Caco-2 (cell line): Measurements from ENCODE around the gene TIMM13. TPM values are rescaled to one million over a fixed set of nuclear protein-coding genes. Genes with fewer than 3 reads are reported as not detected.
"Not testable (repeated sequence)": the region's sequence is repeated elsewhere in the genome, so short reads cannot be mapped to it uniquely, and the experiment has no call there.

Source experiments
- BruUV-seq: library from RNA; stranded (reverse); fragments of 400-500 nt; replicated peaks from 2 replicates; lab custom pipeline; 2021; lab: Mats Ljungman, UMichigan
- CTCF ChIA-PET: fragments of 300-600 bp; sonication (Branson Sonifier 250); formaldehyde crosslinking; loops from one replicate; lab custom pipeline; 2022; ENCODE audit warnings: antibody characterized with exemption; lab: Charles Lee
- POLR2A ChIA-PET: fragments of 300-600 bp; sonication (Branson Sonifier 250); formaldehyde crosslinking; loops from one replicate; lab custom pipeline; 2022; ENCODE audit warnings: antibody characterized with exemption; lab: Charles Lee
- DNase-seq, 2 experiments: peaks; one replicate each; pipeline versions ENCODE4 v3.0.0 to v3.0.0-alpha.2; 2020 to 2022
- H3K27me3 ChIP-seq: replicated peaks from 2 replicates; pipeline ENCODE4 v1.6.0; 2011; ENCODE audit warnings: low read length; ENCODE audit not compliant: control insufficient read depth, insufficient read depth
- H3K36me3 ChIP-seq: 2 replicates; pipeline ENCODE4 v1.5.1; 2011; ENCODE audit warnings: low read length; ENCODE audit not compliant: control insufficient read depth, insufficient read depth
- H3K4me1 ChIP-seq: fragments of 250-450 bp; sonication (Bioruptor Pico); 2 replicates; pipeline ENCODE4 v1.5.1; 2020; ENCODE audit warnings: mild to moderate bottlenecking
- H3K4me3 ChIP-seq: 2 replicates; pipeline ENCODE4 v1.5.1; 2011; ENCODE audit warnings: low read depth, mild to moderate bottlenecking, control low read depth, low read length
- H3K9me3 ChIP-seq: fragments of 250-450 bp; sonication (Bioruptor Pico); 2 replicates; pipeline ENCODE4 v1.5.1; 2020; ENCODE audit warnings: mild to moderate bottlenecking, moderate library complexity
- H3K27ac Mint-ChIP-seq: one replicate; pipeline ENCODE4 v1.8.0; 2022; ENCODE audit warnings: mixed read lengths; ENCODE audit not compliant: unreplicated experiment
- H3K27me3 Mint-ChIP-seq: one replicate; pipeline ENCODE4 v1.8.0; 2022; ENCODE audit warnings: mixed read lengths; ENCODE audit not compliant: insufficient read depth, unreplicated experiment
- H3K36me3 Mint-ChIP-seq: one replicate; pipeline ENCODE4 v1.8.0; 2022; ENCODE audit warnings: mild to moderate bottlenecking, mixed read lengths; ENCODE audit not compliant: insufficient read depth, unreplicated experiment
- H3K4me1 Mint-ChIP-seq: one replicate; pipeline ENCODE4 v1.8.0; 2022; ENCODE audit warnings: low read depth, mixed read lengths; ENCODE audit not compliant: unreplicated experiment
- H3K4me3 Mint-ChIP-seq: one replicate; pipeline ENCODE4 v1.8.0; 2022; ENCODE audit warnings: mild to moderate bottlenecking, moderate library complexity, mixed read lengths; ENCODE audit not compliant: unreplicated experiment
- H3K9me3 Mint-ChIP-seq: one replicate; pipeline ENCODE4 v1.8.0; 2022; ENCODE audit warnings: mixed read lengths; ENCODE audit not compliant: unreplicated experiment
- CTCF ChIP-seq, 2 experiments: fragments of 200-600 bp in 1 of 2; IDR thresholded peaks; 1 replicate in 1 of 2; 2 replicates in 1 of 2; pipeline versions ENCODE4 v1.5.1 to v1.8.0; 2011 to 2022; ENCODE audit warnings: antibody characterized with exemption in 1 of 2, control low read depth in 1 of 2, inconsistent platforms in 1 of 2, low read depth in 1 of 2, low read length in 1 of 2, mild to moderate bottlenecking in 1 of 2, moderate library complexity in 1 of 2; ENCODE audit not compliant: insufficient read depth in 1 of 2, severe bottlenecking in 1 of 2, unreplicated experiment in 1 of 2
- intact Hi-C: fragments of 100-400 bp; cut with micrococcal nuclease; formaldehyde crosslinking; loops from one replicate; pipeline ENCODE4 v1.10.0; 2022; ENCODE audit not compliant: unreplicated experiment
- total RNA-seq: library from RNA; stranded (reverse); gene quantifications from 2 replicates; pipeline ENCODE4 v1.2.3, GENCODE V29; 2022

TIMM13 gene
- total RNA-seq, 1 experiment from 2014 or later = 200 TPM

GRCh38 chr19:2394442-2395292 is 32.7 kb downstream of the TIMM13 start:
- Histone ChIP-seq H3K4me3 (no peak overlapping the region), H3K4me1 (peaks cover 15% of the 10 kb centered on the region), H3K27me3 (no peaks in the 10 kb centered on the region), H3K9me3 (no peaks in the 10 kb centered on the region), H3K36me3 (no peaks in the 10 kb centered on the region)
- POLR2A ChIA-PET = interaction anchor here (0.6 to 0.7 kb wide), 2 partner anchors 10 to 390 kb away, joined by 3 read pairs; no protein-coding TSS in a partner anchor
- no TSS peak for BruUV-seq
- Mint-ChIP-seq H3K4me3 (peak overlapping the region; percentile 29), H3K4me1 (peaks cover 6% of the 10 kb centered on the region), H3K27me3 (no peaks in the 10 kb centered on the region), H3K27ac (peak overlapping the region; percentile 48), H3K9me3 (no peaks in the 10 kb centered on the region), H3K36me3 (no peaks in the 10 kb centered on the region)
- TF ChIP-seq CTCF (IDR thresholded peaks at IDR 0.05; ENCODE audit: insufficient read depth in 1 of 2, low read depth in 1 of 2, low read length in 1 of 2, severe bottlenecking in 1 of 2, unreplicated experiment in 1 of 2) = no peak
- peak; percentile 48 to 64 for DNase-seq
- intact Hi-C loops = no loop called here
- CTCF ChIA-PET = interaction anchor here (1.4 to 1.5 kb wide), 2 partner anchors 89 to 242 kb away, joined by 3 to 7 read pairs; no protein-coding TSS in a partner anchor

- Mint-ChIP-seq H3K4me3 (no peak overlapping the region), H3K9me3 (no peaks in the 10 kb centered on the region), H3K36me3 (no peaks in the 10 kb centered on the region), H3K27me3 (no peaks in the 10 kb centered on the region), H3K27ac (no peak overlapping the region), H3K4me1 (peaks cover 6% of the 10 kb centered on the region)
- ChIA-PET POLR2A (interaction anchor here (0.6 kb wide), 2 partner anchors 9 to 20 kb away, joined by 3 to 5 read pairs; no protein-coding TSS in a partner anchor), CTCF (interaction anchor here (1.4 to 1.5 kb wide), 2 partner anchors 88 to 243 kb away, joined by 3 to 7 read pairs; no protein-coding TSS in a partner anchor)
- Histone ChIP-seq H3K4me1 (peaks cover 15% of the 10 kb centered on the region), H3K27me3 (no peaks in the 10 kb centered on the region), H3K4me3 (no peak overlapping the region), H3K36me3 (no peaks in the 10 kb centered on the region), H3K9me3 (no peaks in the 10 kb centered on the region)
- TF ChIP-seq CTCF (IDR thresholded peaks at IDR 0.05; ENCODE audit: insufficient read depth in 1 of 2, low read depth in 1 of 2, low read length in 1 of 2, severe bottlenecking in 1 of 2, unreplicated experiment in 1 of 2) = no peak
- intact Hi-C loops = no loop called here
- BruUV-seq = no TSS peak
- DNase-seq = no peak
Observed at GRCh38 chr19:2394054-2394441, 33.3 kb downstream of the TIMM13 start.

GRCh38 chr19:2392899-2393298 is 34.5 kb downstream of the TIMM13 start:
- H3K4me1 Mint-ChIP-seq, H3K27me3 ChIP-seq, intact Hi-C loops, BruUV-seq, H3K9me3 ChIP-seq, H3K36me3 ChIP-seq, H3K36me3 Mint-ChIP-seq, H3K4me3 Mint-ChIP-seq, H3K4me3 ChIP-seq, H3K9me3 Mint-ChIP-seq, H3K27me3 Mint-ChIP-seq, H3K27ac Mint-ChIP-seq: not testable (repeated sequence)
- ChIA-PET CTCF (interaction anchor here (1.0 kb wide), 1 partner anchor 63 kb away, joined by 3 read pairs; no protein-coding TSS in a partner anchor), POLR2A (interaction anchor here (0.9 kb wide), 1 partner anchor 151 kb away, joined by 3 read pairs; no protein-coding TSS in a partner anchor)
- peak in 1 of 2 experiments; percentile 29 for DNase-seq
- peaks cover 15% of the 10 kb centered on the region for H3K4me1 ChIP-seq
